Lung microvascular endothelial cell (primary cell): ENCODE results near the gene RIMS1. TPM values are rescaled to one million over a fixed set of nuclear protein-coding genes. Genes with fewer than 3 reads are reported as not detected.
"Not testable (repeated sequence)": the region's sequence is repeated elsewhere in the genome, so short reads cannot be mapped to it uniquely, and the experiment has no call there.

Source experiments
- DNase-seq, 2 donors: peaks; one replicate each; pipeline versions ENCODE4 v3.0.0 to v3.0.0-alpha.2; 2010; ENCODE audit warnings: low read depth in 2 of 2
- total RNA-seq: library from RNA; depleted of rRNA; stranded (reverse); fragments of >200 nt; gene quantifications from 2 replicates; pipeline ENCODE4 v1.2.1, GENCODE V29; 2014

RIMS1 gene
- total RNA-seq, 1 donor from 2014 or later = 51.8 TPM

GRCh38 chr6:72335203-72335602 is 448.9 kb downstream of the RIMS1 start:
- DNase-seq = not testable (repeated sequence)

- DNase-seq = no peak
Measured at GRCh38 chr6:72348926-72349325, 462.6 kb downstream of the RIMS1 start.

- DNase-seq = no peak
Measured at GRCh38 chr6:72350296-72350881, 464.0 kb downstream of the RIMS1 start.

- peak; percentile 35 to 93 for DNase-seq
Measured at GRCh38 chr6:72363844-72364740, 477.7 kb downstream of the RIMS1 start.

- DNase-seq = no peak
Measured at GRCh38 chr6:72365773-72366172, 479.4 kb downstream of the RIMS1 start.

GRCh38 chr6:72367439-72367838 is 481.1 kb downstream of the RIMS1 start:
- no peak for DNase-seq

- DNase-seq = peak in 1 of 2 donors; percentile 6
Measured at GRCh38 chr6:72371473-72371872, 485.1 kb downstream of the RIMS1 start.

GRCh38 chr6:72374172-72374571 is 487.8 kb downstream of the RIMS1 start:
- no peak for DNase-seq

- no peak for DNase-seq
Measured at GRCh38 chr6:72374857-72375256, 488.5 kb downstream of the RIMS1 start.

GRCh38 chr6:72376736-72377135 is 490.4 kb downstream of the RIMS1 start:
- DNase-seq = no peak

- no peak for DNase-seq
Measured at GRCh38 chr6:72381076-72381475, 494.7 kb downstream of the RIMS1 start.

GRCh38 chr6:72382602-72383529 is 496.5 kb downstream of the RIMS1 start:
- no peak for DNase-seq

- DNase-seq = peak; percentile 17 to 18
Measured at GRCh38 chr6:72386324-72386723, 500.0 kb downstream of the RIMS1 start.

GRCh38 chr6:72389698-72390097 is 503.3 kb downstream of the RIMS1 start:
- no peak for DNase-seq

- no peak for DNase-seq
Measured at GRCh38 chr6:72390548-72390947, 504.2 kb downstream of the RIMS1 start.

GRCh38 chr6:72401865-72402264 is 515.5 kb downstream of the RIMS1 start:
- DNase-seq = no peak

GRCh38 chr6:72403413-72403812 is 517.1 kb downstream of the RIMS1 start:
- DNase-seq = no peak

GRCh38 chr6:72406517-72406916 is 520.2 kb downstream of the RIMS1 start:
- DNase-seq = no peak

GRCh38 chr6:72410769-72411168 is 524.4 kb downstream of the RIMS1 start:
- DNase-seq = no peak

GRCh38 chr6:72411872-72412708 is 525.7 kb downstream of the RIMS1 start:
- DNase-seq = peak; percentile 82 to 87

GRCh38 chr6:72412709-72413044 is 526.3 kb downstream of the RIMS1 start:
- DNase-seq = no peak
